Breast epithelium (tissue), 4 donors: Measurements from ENCODE around the gene KCTD10. TPM values are rescaled to one million over a fixed set of nuclear protein-coding genes. Genes with fewer than 3 reads are reported as not detected.
"Not testable (repeated sequence)": the region's sequence is repeated elsewhere in the genome, so short reads cannot be mapped to it uniquely, and the experiment has no call there.

Experiments used
- DNase-seq, 2 donors: peaks; one replicate each; pipeline ENCODE4 v3.0.0-alpha.2; 2019; ENCODE audit warnings: low spot score in 2 of 2
- H3K27ac ChIP-seq, 2 donors: fragments of 200-600 bp; sonication (generic) in 1 of 2; one replicate each; pipeline ENCODE4 v1.5.1; 2016 to 2019; ENCODE audit warnings: mild to moderate bottlenecking in 1 of 2
- H3K27me3 ChIP-seq, 2 donors: fragments of 200-600 bp; sonication (generic) in 1 of 2; one replicate each; pipeline versions ENCODE4 v1.5.1 to v1.6.0; 2017 to 2019; ENCODE audit warnings: control low read depth in 1 of 2, mild to moderate bottlenecking in 1 of 2
- H3K36me3 ChIP-seq: fragments of 200-600 bp; one replicate; pipeline ENCODE4 v1.5.1; 2019
- H3K4me1 ChIP-seq, 2 donors: fragments of 200-600 bp; sonication (generic); one replicate each; pipeline ENCODE4 v1.5.1; 2016 to 2019; ENCODE audit warnings: control low read depth in 1 of 2
- H3K4me3 ChIP-seq, 3 donors: fragments of 200-600 bp; sonication (generic); 1 replicate in 2 of 3; 2 replicates in 1 of 3; pipeline ENCODE4 v1.5.1; 2016 to 2019; ENCODE audit warnings: mild to moderate bottlenecking in 3 of 3, moderate library complexity in 2 of 3
- H3K9me3 ChIP-seq, 2 donors: fragments of 200-600 bp; sonication (generic) in 1 of 2; one replicate each; pipeline ENCODE4 v1.5.1; 2016 to 2019; ENCODE audit warnings: control low read depth in 1 of 2
- CTCF ChIP-seq, 3 donors: fragments of 450-650 bp; IDR thresholded peaks; one replicate each; pipeline ENCODE4 v1.5.1; 2016 to 2017; ENCODE audit warnings: antibody characterized with exemption in 3 of 3, mild to moderate bottlenecking in 3 of 3, moderate library complexity in 3 of 3
- POLR2A ChIP-seq: fragments of 450-650 bp; IDR thresholded peaks from one replicate; pipeline ENCODE4 v1.6.1; 2016; ENCODE audit warnings: antibody characterized with exemption, mild to moderate bottlenecking, moderate library complexity
- POLR2AphosphoS5 ChIP-seq, 3 donors: sonication (generic); formaldehyde crosslinking; IDR thresholded peaks; one replicate each; pipeline ENCODE4 v1.6.1; 2017; ENCODE audit warnings: antibody characterized with exemption in 3 of 3
- intact Hi-C: fragments of 100-400 bp; cut with DNase I; formaldehyde crosslinking; loops from one replicate; pipeline ENCODE4 v1.15.1; 2023; ENCODE audit warnings: low total_unique reads
- total RNA-seq, 3 donors: library from RNA; depleted of rRNA; stranded (reverse); fragments of >200 nt; gene quantifications; one replicate each; pipeline ENCODE4 v1.1.0, GENCODE V29; 2016

Gene KCTD10
- total RNA-seq, 3 donors from 2014 or later: 65.3 to 86.2 (median 70.4) TPM

GRCh38 chr12:109428037-109428629 lies 49.0 kb downstream of the KCTD10 start:
- intact Hi-C loops: no loop called here
- H3K27me3 ChIP-seq: no peaks in the 10 kb centered on the region
- H3K36me3 ChIP-seq: no peaks in the 10 kb centered on the region
- DNase-seq: peak; percentile 72 to 78
- no peaks in the 10 kb centered on the region for H3K4me1 ChIP-seq
- peak; percentile 87 to 88 (median 87) for TF ChIP-seq CTCF (IDR thresholded peaks at IDR 0.05)
- peak; percentile 31 to 57 (median 52) for TF ChIP-seq POLR2AphosphoS5 (IDR thresholded peaks at IDR 0.05)
- TF ChIP-seq POLR2A: no peak
- H3K9me3 ChIP-seq: no peaks in the 10 kb centered on the region
- no peak overlapping the region for H3K27ac ChIP-seq
- no peak overlapping the region for H3K4me3 ChIP-seq

DNA sequence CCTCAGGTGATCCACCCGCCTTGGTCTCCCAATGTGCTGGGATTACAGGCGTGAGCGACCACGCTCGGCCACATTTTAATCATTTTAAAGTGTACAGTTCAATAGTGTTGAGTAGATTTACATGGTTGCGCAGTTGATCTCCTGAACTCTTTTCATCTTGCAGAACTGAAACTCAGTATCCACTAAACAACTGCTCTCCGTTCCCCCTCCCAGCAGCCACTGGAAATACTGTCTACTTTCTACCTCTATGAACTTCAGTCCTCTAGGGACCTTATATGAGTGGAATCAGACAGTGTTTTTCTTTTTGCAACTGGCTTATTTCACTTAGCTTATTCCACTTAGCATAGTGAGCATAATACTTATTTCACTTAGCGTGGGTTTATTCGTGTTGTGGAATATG lies 53.7 kb downstream of the KCTD10 start:
- H3K36me3 ChIP-seq: no peaks in the 10 kb centered on the region
- no peaks in the 10 kb centered on the region for H3K27me3 ChIP-seq
- TF ChIP-seq POLR2AphosphoS5 (IDR thresholded peaks at IDR 0.05) (no peak), CTCF (IDR thresholded peaks at IDR 0.05) (no peak), POLR2A (no peak)
- no peaks in the 10 kb centered on the region for H3K4me1 ChIP-seq
- no peak overlapping the region for H3K27ac ChIP-seq
- intact Hi-C loops: no loop called here
- H3K4me3 ChIP-seq: no peak overlapping the region
- H3K9me3 ChIP-seq: no peaks in the 10 kb centered on the region
- DNase-seq: no peak

DNA sequence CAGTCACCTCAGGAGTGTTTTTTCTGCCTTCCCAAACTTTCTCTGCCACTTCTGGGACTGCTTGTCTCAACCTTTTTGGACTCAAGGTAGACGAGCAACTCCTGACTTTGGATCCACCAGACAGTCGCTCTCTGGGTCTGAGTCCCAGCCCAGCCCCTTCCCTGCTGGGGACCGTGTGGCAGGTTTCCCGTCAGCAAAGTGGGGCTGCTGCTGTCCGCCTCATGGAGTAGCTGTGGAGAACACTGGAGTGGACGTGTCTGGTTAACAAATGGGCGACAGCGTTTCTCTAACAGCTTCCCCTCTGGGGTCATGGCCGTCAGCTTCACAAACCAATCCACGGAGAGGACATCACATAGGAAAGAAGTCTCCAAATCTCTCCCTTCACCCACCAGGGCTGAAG lies 54.8 kb downstream of the KCTD10 start:
- intact Hi-C loops: no loop called here
- H3K36me3 ChIP-seq: no peaks in the 10 kb centered on the region
- TF ChIP-seq CTCF (IDR thresholded peaks at IDR 0.05): no peak
- no peak for TF ChIP-seq POLR2AphosphoS5 (IDR thresholded peaks at IDR 0.05)
- TF ChIP-seq POLR2A: no peak
- no peak overlapping the region for H3K4me3 ChIP-seq
- H3K9me3 ChIP-seq: no peaks in the 10 kb centered on the region
- no peaks in the 10 kb centered on the region for H3K27me3 ChIP-seq
- no peak for DNase-seq
- H3K4me1 ChIP-seq: no peaks in the 10 kb centered on the region
- no peak overlapping the region for H3K27ac ChIP-seq

DNA sequence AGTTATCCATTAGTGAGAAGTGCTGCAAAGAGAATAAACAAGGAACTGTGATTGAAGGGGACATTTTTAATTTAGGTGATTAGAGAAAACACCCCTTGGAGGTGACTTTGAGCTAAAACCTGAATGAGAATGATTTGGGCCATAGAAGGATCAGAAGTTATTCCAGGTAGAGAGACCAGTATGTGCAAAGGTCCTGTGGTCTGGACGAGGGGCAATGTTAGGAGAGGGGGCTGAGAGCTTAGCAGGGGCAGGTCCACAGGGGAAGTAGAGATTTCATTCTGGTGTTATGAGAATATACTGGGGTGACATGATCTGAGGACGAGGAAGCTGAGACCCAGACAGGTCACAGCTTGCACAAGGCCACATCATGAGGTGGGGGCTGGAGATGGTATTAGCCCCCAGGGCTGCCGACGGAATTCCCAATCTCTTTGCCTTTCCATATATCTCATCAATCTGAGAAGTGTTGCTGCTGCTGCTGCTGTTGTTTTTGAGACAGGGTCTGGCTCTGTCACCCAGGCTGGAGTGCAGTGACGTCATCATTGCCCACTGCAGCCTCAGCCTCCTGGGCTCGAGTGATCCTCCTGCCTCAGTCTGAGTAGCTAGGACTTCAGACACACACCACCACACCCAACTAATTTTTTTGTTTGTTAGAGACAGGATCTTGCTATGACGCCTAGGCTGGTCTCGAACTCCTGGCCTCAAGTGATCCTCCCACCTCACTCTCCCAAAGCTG lies 55.6 kb downstream of the KCTD10 start:
- Histone ChIP-seq H3K27me3 (no peaks in the 10 kb centered on the region), H3K9me3 (no peaks in the 10 kb centered on the region), H3K27ac (no peak overlapping the region), H3K4me1 (no peaks in the 10 kb centered on the region), H3K36me3 (no peaks in the 10 kb centered on the region), H3K4me3 (no peak overlapping the region)
- intact Hi-C loops: no loop called here
- TF ChIP-seq CTCF (IDR thresholded peaks at IDR 0.05) (no peak), POLR2AphosphoS5 (IDR thresholded peaks at IDR 0.05) (no peak), POLR2A (no peak)
- no peak for DNase-seq

- Histone ChIP-seq H3K36me3 (no peaks in the 10 kb centered on the region), H3K4me1 (no peaks in the 10 kb centered on the region), H3K4me3 (no peak overlapping the region), H3K27me3 (no peaks in the 10 kb centered on the region), H3K9me3 (no peaks in the 10 kb centered on the region), H3K27ac (no peak overlapping the region)
- intact Hi-C loops: no loop called here
- DNase-seq: no peak
- TF ChIP-seq POLR2A (no peak), POLR2AphosphoS5 (IDR thresholded peaks at IDR 0.05) (no peak), CTCF (IDR thresholded peaks at IDR 0.05) (no peak)
Observed at GRCh38 chr12:109418848-109419480, 58.1 kb downstream of the KCTD10 start.

GRCh38 chr12:109406147-109406546 lies 71.0 kb downstream of the KCTD10 start:
- DNase-seq, intact Hi-C loops: not testable (repeated sequence)

DNA sequence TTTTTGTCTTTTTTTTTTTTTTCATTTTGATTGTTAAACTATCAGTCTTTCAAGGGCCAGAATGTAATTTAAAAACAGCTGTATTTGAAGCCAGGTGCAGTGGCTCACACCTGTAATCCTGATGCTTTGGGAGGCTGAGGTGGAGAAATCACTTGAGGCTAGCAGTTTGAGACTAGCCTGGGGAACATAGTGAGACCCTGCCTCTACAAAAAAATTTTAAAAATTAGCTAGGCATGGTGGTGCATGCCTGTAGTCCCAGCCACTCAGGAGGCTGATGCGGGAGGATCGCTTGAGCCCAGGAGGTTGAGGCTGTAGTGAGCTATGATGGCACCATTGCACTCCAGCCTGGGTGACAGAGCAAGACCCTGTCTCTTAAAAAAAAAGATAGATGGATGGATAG lies 72.3 kb downstream of the KCTD10 start:
- H3K4me3 ChIP-seq, DNase-seq, intact Hi-C loops, H3K36me3 ChIP-seq, H3K9me3 ChIP-seq, H3K4me1 ChIP-seq, H3K27me3 ChIP-seq: not testable (repeated sequence)
- peak overlapping the region in 1 of 2 donors; percentile 68 for H3K27ac ChIP-seq

More at GRCh38 chr12:109406147-109406546, 71.0 kb downstream of the KCTD10 start:
- H3K9me3 ChIP-seq, H3K27me3 ChIP-seq, H3K36me3 ChIP-seq, H3K4me3 ChIP-seq, H3K4me1 ChIP-seq: not testable (repeated sequence)
- H3K27ac ChIP-seq: peak overlapping the region in 1 of 2 donors; percentile 68
